WTC11 (cell line): ENCODE results near the gene PTPRN2. TPM values are rescaled to one million over a fixed set of nuclear protein-coding genes. Genes with fewer than 3 reads are reported as not detected.

Experiments used
- ATAC-seq: fragments of 200-7000 bp; cut with Tn5 transposase; 2 replicates; pipeline ENCODE4 v1.10.0; 2021; ENCODE audit warnings: mild to moderate bottlenecking, moderate library complexity
- CTCF ChIA-PET: fragments of 300-600 bp; sonication (Branson Sonifier 250); formaldehyde crosslinking; loops from one replicate; lab custom pipeline; 2021; ENCODE audit warnings: antibody characterized with exemption; lab: Charles Lee
- POLR2A ChIA-PET: fragments of 350-600 bp; sonication (Branson Sonifier 250); formaldehyde crosslinking; loops from one replicate; lab custom pipeline; 2021; ENCODE audit warnings: antibody characterized with exemption; lab: Charles Lee
- DNase-seq: peaks from one replicate; pipeline ENCODE4 v3.0.0; 2021; ENCODE audit warnings: low spot score
- H3K27ac Mint-ChIP-seq: 2 replicates; pipeline ENCODE4 v1.8.0; 2021; ENCODE audit warnings: mixed read lengths
- H3K27me3 Mint-ChIP-seq: 2 replicates; pipeline ENCODE4 v1.8.0; 2021; ENCODE audit warnings: low read depth, mild to moderate bottlenecking, moderate library complexity, mixed read lengths
- H3K36me3 Mint-ChIP-seq: 2 replicates; pipeline ENCODE4 v1.8.0; 2021; ENCODE audit warnings: mixed read lengths
- H3K4me1 Mint-ChIP-seq: 2 replicates; pipeline ENCODE4 v1.8.0; 2022; ENCODE audit warnings: mixed read lengths
- H3K4me3 Mint-ChIP-seq: 2 replicates; pipeline ENCODE4 v1.8.0; 2021; ENCODE audit warnings: mild to moderate bottlenecking, moderate library complexity, mixed read lengths
- H3K9me3 Mint-ChIP-seq: 2 replicates; pipeline ENCODE4 v1.8.0; 2021; ENCODE audit warnings: mixed read lengths
- AR ChIP-seq: fragments of 250-450 bp; sonication (Bioruptor Pico); IDR thresholded peaks from 2 replicates; pipeline ENCODE4 v1.9.0; 2021; ENCODE audit warnings: mild to moderate bottlenecking
- ATF3 ChIP-seq: sonication (generic); formaldehyde crosslinking; conservative IDR thresholded peaks from 2 replicates; pipeline ENCODE4 v1.8.1; 2022; ENCODE audit warnings: mild to moderate bottlenecking, missing genetic modification reagents
- CDX4 ChIP-seq: fragments of 250-450 bp; sonication (Bioruptor Pico); IDR thresholded peaks from 2 replicates; pipeline ENCODE4 v1.9.0; 2021; ENCODE audit warnings: moderate library complexity, mild to moderate bottlenecking, inconsistent platforms, borderline replicate concordance
- CREM ChIP-seq: sonication (generic); formaldehyde crosslinking; IDR thresholded peaks from 2 replicates; pipeline ENCODE4 v1.8.1; 2022; ENCODE audit warnings: mild to moderate bottlenecking, missing genetic modification reagents, moderate library complexity
- E2F4 ChIP-seq: sonication (generic); formaldehyde crosslinking; IDR thresholded peaks from 2 replicates; pipeline ENCODE4 v1.8.1; 2022; ENCODE audit warnings: low read depth, mild to moderate bottlenecking, moderate library complexity, missing genetic modification reagents, borderline replicate concordance
- ELF4 ChIP-seq: sonication (generic); formaldehyde crosslinking; IDR thresholded peaks from 2 replicates; pipeline ENCODE4 v1.8.1; 2022; ENCODE audit warnings: low read depth, mild to moderate bottlenecking, moderate library complexity, missing genetic modification reagents
- FOXJ3 ChIP-seq: sonication (generic); formaldehyde crosslinking; IDR thresholded peaks from 2 replicates; pipeline ENCODE4 v1.9.0; 2021; ENCODE audit warnings: missing genetic modification reagents, mild to moderate bottlenecking, borderline replicate concordance
- MAX ChIP-seq: sonication (generic); formaldehyde crosslinking; IDR thresholded peaks from 2 replicates; pipeline ENCODE4 v1.8.0; 2022; ENCODE audit warnings: mild to moderate bottlenecking, missing genetic modification reagents
- NR3C1 ChIP-seq: sonication (generic); formaldehyde crosslinking; conservative IDR thresholded peaks from 2 replicates; pipeline ENCODE4 v1.8.1; 2023; ENCODE audit warnings: low read depth, mild to moderate bottlenecking, missing genetic modification reagents
- TCF7 ChIP-seq: sonication (generic); formaldehyde crosslinking; IDR thresholded peaks from 2 replicates; pipeline ENCODE4 v1.8.0; 2022; ENCODE audit warnings: mild to moderate bottlenecking, low read depth, missing genetic modification reagents, moderate library complexity
- TEAD1 ChIP-seq: sonication (generic); formaldehyde crosslinking; IDR thresholded peaks from 2 replicates; pipeline ENCODE4 v1.8.0; 2022; ENCODE audit warnings: mild to moderate bottlenecking, missing genetic modification reagents
- USF2 ChIP-seq: sonication (generic); formaldehyde crosslinking; IDR thresholded peaks from 2 replicates; pipeline ENCODE4 v1.8.1; 2023; ENCODE audit warnings: mild to moderate bottlenecking, missing genetic modification reagents, moderate library complexity
- ZNF281 ChIP-seq: sonication (generic); formaldehyde crosslinking; IDR thresholded peaks from 2 replicates; pipeline ENCODE4 v1.8.0; 2023; ENCODE audit warnings: mild to moderate bottlenecking, missing genetic modification reagents
- ZNF423 ChIP-seq: fragments of 250-450 bp; sonication (Bioruptor Pico); IDR thresholded peaks from 2 replicates; pipeline ENCODE4 v2.1.2; 2022; ENCODE audit warnings: mild to moderate bottlenecking, moderate library complexity
- ZNF512 ChIP-seq: sonication (generic); formaldehyde crosslinking; IDR thresholded peaks from 2 replicates; pipeline ENCODE4 v1.8.1; 2022; ENCODE audit warnings: missing genetic modification reagents, borderline replicate concordance
- total RNA-seq: library from RNA; stranded (reverse); gene quantifications from 3 replicates; pipeline ENCODE4 v1.2.3, GENCODE V29; 2021

Gene PTPRN2
- total RNA-seq, 1 experiment from 2014 or later: 4.7 TPM

- DNase-seq (no peak), ATAC-seq (no peak)
- H3K27ac Mint-ChIP-seq: no peak overlapping the region
- peaks cover 30% of the 10 kb centered on the region for H3K36me3 Mint-ChIP-seq
- CTCF ChIA-PET: no interaction called here
- no peak for TF ChIP-seq CREM (CRISPR knock-in tag)
- TF ChIP-seq ZNF281 (CRISPR knock-in tag): no peak
- no peak for TF ChIP-seq ZNF423 (CRISPR knock-in tag)
- TF ChIP-seq AR (CRISPR knock-in tag): no peak
- TF ChIP-seq TCF7 (CRISPR knock-in tag): no peak
- no peak for TF ChIP-seq TEAD1 (CRISPR knock-in tag)
- peaks cover 4% of the 10 kb centered on the region for H3K4me1 Mint-ChIP-seq
- peaks cover 27% of the 10 kb centered on the region for H3K9me3 Mint-ChIP-seq
- no peak overlapping the region for H3K4me3 Mint-ChIP-seq
- POLR2A ChIA-PET: no interaction called here
- H3K27me3 Mint-ChIP-seq: peaks cover 6% of the 10 kb centered on the region
Observed at GRCh38 chr7:157879391-157879790, 708.2 kb downstream of the PTPRN2 start.

- Mint-ChIP-seq H3K4me1 (peaks cover 4% of the 10 kb centered on the region), H3K9me3 (peaks cover 27% of the 10 kb centered on the region), H3K27ac (no peak overlapping the region), H3K27me3 (peaks cover 6% of the 10 kb centered on the region), H3K4me3 (no peak overlapping the region), H3K36me3 (peaks cover 34% of the 10 kb centered on the region)
- DNase-seq (no peak), ATAC-seq (no peak)
- TF ChIP-seq MAX (CRISPR knock-in tag) (no peak), FOXJ3 (CRISPR knock-in tag) (no peak)
- CTCF ChIA-PET: no interaction called here
- POLR2A ChIA-PET: no interaction called here
Observed at GRCh38 chr7:157877298-157878090, 710.1 kb downstream of the PTPRN2 start.

- POLR2A ChIA-PET: no interaction called here
- Mint-ChIP-seq H3K27ac (no peak overlapping the region), H3K4me3 (no peak overlapping the region), H3K27me3 (peaks cover 6% of the 10 kb centered on the region)
- peak; percentile 31 for DNase-seq
- CTCF ChIA-PET: interaction anchor here (0.6 kb wide), 1 partner anchor 122 kb away, joined by 3 read pairs; no protein-coding TSS in a partner anchor
- no peak for TF ChIP-seq ELF4 (CRISPR knock-in tag)
- TF ChIP-seq FOXJ3 (CRISPR knock-in tag): no peak
- no peak for TF ChIP-seq E2F4 (CRISPR knock-in tag)
- no peak for TF ChIP-seq MAX (CRISPR knock-in tag)
- no peak for TF ChIP-seq ATF3 (CRISPR knock-in tag)
- no peak for TF ChIP-seq NR3C1 (CRISPR knock-in tag)
- TF ChIP-seq ZNF512 (CRISPR knock-in tag): no peak
- no peak for TF ChIP-seq USF2 (CRISPR knock-in tag)
- TF ChIP-seq CDX4 (CRISPR knock-in tag): no peak
- TF ChIP-seq, all 79 proteins: peak for 0
- Mint-ChIP-seq H3K4me1 (peaks cover 4% of the 10 kb centered on the region), H3K9me3 (peaks cover 28% of the 10 kb centered on the region), H3K36me3 (peaks cover 34% of the 10 kb centered on the region)
- ATAC-seq: peak; percentile 56
Observed at GRCh38 chr7:157876469-157877285, 710.9 kb downstream of the PTPRN2 start.
